ENCODE measurements around the gene MESP2.
"Not testable (repeated sequence)": the region's sequence is repeated elsewhere in the genome, so short reads cannot be mapped to it uniquely, and the experiment has no call there.

The MESP2 gene

GRCh38 chr15:89787944-89788343 is 11.8 kb downstream of the MESP2 start:
- no CpG with 5 or more reads among the region's 3 CpGs for WGBS (ENCODE audit: extremely low coverage, insufficient coverage, insufficient read length)
- H2BK5ac ChIP-seq (ENCODE audit: low read depth, low read length, poor library complexity): no peak overlapping the region
- no peak overlapping the region for H4K8ac ChIP-seq (ENCODE audit: low read depth, low read length)
- H3K4me2 ChIP-seq (ENCODE audit: low read length): no peak overlapping the region
- H3K4ac ChIP-seq (ENCODE audit: low read depth, low read length): no peak overlapping the region
- no peak overlapping the region for H3K23ac ChIP-seq (ENCODE audit: low read length)
- peaks cover 8 to 11% of the 10 kb centered on the region in 2 experiments for H3K4me1 ChIP-seq (ENCODE audit: control insufficient read depth in 1 of 2, insufficient read depth in 2 of 2, low read length in 2 of 2)
- H3K36me3 ChIP-seq (ENCODE audit: control insufficient read depth in 1 of 2, insufficient read depth in 2 of 2, low read length in 2 of 2): no peaks in the 10 kb centered on the region
- no peak overlapping the region for H4K91ac ChIP-seq (ENCODE audit: low read depth, low read length)
- no peaks in the 10 kb centered on the region for H3K27me3 ChIP-seq (ENCODE audit: insufficient read depth, low read length)
- no peak overlapping the region for H2BK12ac ChIP-seq (ENCODE audit: low read length)
- no peak overlapping the region for H3K9ac ChIP-seq (ENCODE audit: low read length)
- peaks cover 4% of the 10 kb centered on the region for H3K9me3 ChIP-seq (ENCODE audit: insufficient read depth, low read depth, low read length)
- no peak overlapping the region for H2AFZ ChIP-seq (ENCODE audit: insufficient read depth, low read length, poor library complexity)
- no peak overlapping the region for H3K27ac ChIP-seq (ENCODE audit: low read depth, low read length)
- H3K14ac ChIP-seq (ENCODE audit: low read length): no peak overlapping the region
- H3K18ac ChIP-seq (ENCODE audit: low read length): no peak overlapping the region
- DNase-seq: no peak
- H2AK5ac ChIP-seq (ENCODE audit: low read length): no peak overlapping the region
- H3K4me3 ChIP-seq (ENCODE audit: low read depth, low read length): no peak overlapping the region
- no peaks in the 10 kb centered on the region for H3K79me2 ChIP-seq (ENCODE audit: control insufficient read depth, insufficient read depth, low read length, poor library complexity)
- peaks cover 2% of the 10 kb centered on the region for H3K79me1 ChIP-seq (ENCODE audit: low read length)
- no peak overlapping the region for H2BK120ac ChIP-seq (ENCODE audit: insufficient read depth, low read length, poor library complexity)
- H4K12ac ChIP-seq (ENCODE audit: low read depth, low read length): no peak overlapping the region

- not testable (repeated sequence) for H3K4me2 ChIP-seq (ENCODE audit: low read length); H2BK5ac ChIP-seq (ENCODE audit: low read depth, low read length, poor library complexity); H2BK120ac ChIP-seq (ENCODE audit: insufficient read depth, low read length, poor library complexity); H4K91ac ChIP-seq (ENCODE audit: low read depth, low read length); DNase-seq; H3K79me1 ChIP-seq (ENCODE audit: low read length); H3K79me2 ChIP-seq (ENCODE audit: control insufficient read depth, insufficient read depth, low read length, poor library complexity); H2AK5ac ChIP-seq (ENCODE audit: low read length); H2BK12ac ChIP-seq (ENCODE audit: low read length); H3K27ac ChIP-seq (ENCODE audit: low read depth, low read length); H3K36me3 ChIP-seq (ENCODE audit: control insufficient read depth in 1 of 2, insufficient read depth in 2 of 2, low read length in 2 of 2); H3K4ac ChIP-seq (ENCODE audit: low read depth, low read length); H3K9me3 ChIP-seq (ENCODE audit: insufficient read depth, low read depth, low read length); H3K14ac ChIP-seq (ENCODE audit: low read length); H3K4me1 ChIP-seq (ENCODE audit: control insufficient read depth in 1 of 2, insufficient read depth in 2 of 2, low read length in 2 of 2); H3K4me3 ChIP-seq (ENCODE audit: low read depth, low read length); H2AFZ ChIP-seq (ENCODE audit: insufficient read depth, low read length, poor library complexity); H4K8ac ChIP-seq (ENCODE audit: low read depth, low read length); H3K18ac ChIP-seq (ENCODE audit: low read length); H3K23ac ChIP-seq (ENCODE audit: low read length); H4K12ac ChIP-seq (ENCODE audit: low read depth, low read length); H3K27me3 ChIP-seq (ENCODE audit: insufficient read depth, low read length); H3K9ac ChIP-seq (ENCODE audit: low read length)
- WGBS (ENCODE audit: extremely low coverage, insufficient coverage, insufficient read length): no CpG with 5 or more reads among the region's 4 CpGs
These were observed 12.5 kb downstream of the MESP2 start for GRCh38 chr15:89788585-89788984.

DNA sequence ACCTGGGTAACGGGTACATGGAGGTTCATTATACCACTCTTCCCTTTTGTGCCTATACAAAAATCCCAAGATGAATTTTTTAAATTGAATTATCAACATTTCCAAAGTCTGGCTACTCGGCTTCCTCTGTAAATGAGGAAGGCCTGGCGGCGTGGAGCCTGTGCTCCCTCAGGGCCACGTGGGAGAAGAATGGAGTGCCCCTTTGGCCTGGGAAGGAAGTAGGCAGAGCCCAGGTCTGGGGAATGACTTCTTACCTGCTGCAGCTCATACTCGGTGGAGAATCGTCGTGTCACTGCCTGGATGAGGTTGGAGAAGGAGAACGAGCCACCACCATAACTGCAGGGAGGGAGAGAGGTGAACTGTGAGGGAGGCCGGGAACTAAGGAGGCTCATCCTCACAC is 14.1 kb downstream of the MESP2 start:
- no peak overlapping the region for H3K4me2 ChIP-seq (ENCODE audit: low read length)
- no peak overlapping the region for H3K23ac ChIP-seq (ENCODE audit: low read length)
- H3K9ac ChIP-seq (ENCODE audit: low read length): no peak overlapping the region
- no peak overlapping the region for H4K12ac ChIP-seq (ENCODE audit: low read depth, low read length)
- no peak overlapping the region for H4K91ac ChIP-seq (ENCODE audit: low read depth, low read length)
- no peak overlapping the region for H2BK5ac ChIP-seq (ENCODE audit: low read depth, low read length, poor library complexity)
- H4K8ac ChIP-seq (ENCODE audit: low read depth, low read length): no peak overlapping the region
- no peak overlapping the region for H3K4me3 ChIP-seq (ENCODE audit: low read depth, low read length)
- H2AK5ac ChIP-seq (ENCODE audit: low read length): peak overlapping the region; percentile 41
- H3K27me3 ChIP-seq (ENCODE audit: insufficient read depth, low read length): no peaks in the 10 kb centered on the region
- H3K4me1 ChIP-seq (ENCODE audit: control insufficient read depth in 1 of 2, insufficient read depth in 2 of 2, low read length in 2 of 2): no peaks in the 10 kb centered on the region
- no peak overlapping the region for H3K4ac ChIP-seq (ENCODE audit: low read depth, low read length)
- no peak for DNase-seq
- H3K79me1 ChIP-seq (ENCODE audit: low read length): no peaks in the 10 kb centered on the region
- H3K27ac ChIP-seq (ENCODE audit: low read depth, low read length): no peak overlapping the region
- peak overlapping the region; percentile 40 for H3K14ac ChIP-seq (ENCODE audit: low read length)
- H3K9me3 ChIP-seq (ENCODE audit: insufficient read depth, low read depth, low read length): peaks cover 4% of the 10 kb centered on the region
- no peak overlapping the region for H2BK120ac ChIP-seq (ENCODE audit: insufficient read depth, low read length, poor library complexity)
- no peak overlapping the region for H3K18ac ChIP-seq (ENCODE audit: low read length)
- no peak overlapping the region for H2AFZ ChIP-seq (ENCODE audit: insufficient read depth, low read length, poor library complexity)
- no peak overlapping the region for H2BK12ac ChIP-seq (ENCODE audit: low read length)
- H3K79me2 ChIP-seq (ENCODE audit: control insufficient read depth, insufficient read depth, low read length, poor library complexity): no peaks in the 10 kb centered on the region
- H3K36me3 ChIP-seq (ENCODE audit: control insufficient read depth in 1 of 2, insufficient read depth in 2 of 2, low read length in 2 of 2): no peaks in the 10 kb centered on the region
- no CpG with 5 or more reads among the region's 10 CpGs for WGBS (ENCODE audit: extremely low coverage, insufficient coverage, insufficient read length)

DNA sequence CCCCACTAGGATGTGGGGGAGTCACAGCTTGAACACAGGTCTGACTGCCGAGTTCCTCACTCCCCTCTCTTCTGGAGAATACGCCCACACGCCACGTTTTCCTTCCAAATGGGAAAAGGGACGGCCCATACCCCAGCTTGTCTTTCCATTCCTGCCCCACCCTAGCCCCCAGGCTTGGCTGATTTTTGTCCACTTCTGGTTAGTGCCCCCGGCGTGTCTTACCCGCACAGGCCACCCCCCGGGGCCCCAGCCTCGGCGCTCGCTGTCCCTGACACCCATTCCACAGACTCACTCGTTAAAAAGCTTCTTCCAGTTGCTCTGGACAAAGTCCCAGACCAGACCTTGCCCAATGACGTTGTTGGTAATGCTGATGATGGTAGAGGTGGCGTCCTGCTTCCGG is 14.5 kb downstream of the MESP2 start:
- no peaks in the 10 kb centered on the region for H3K36me3 ChIP-seq (ENCODE audit: control insufficient read depth in 1 of 2, insufficient read depth in 2 of 2, low read length in 2 of 2)
- no peaks in the 10 kb centered on the region for H3K27me3 ChIP-seq (ENCODE audit: insufficient read depth, low read length)
- H3K4me3 ChIP-seq (ENCODE audit: low read depth, low read length): no peak overlapping the region
- peaks cover 4% of the 10 kb centered on the region for H3K9me3 ChIP-seq (ENCODE audit: insufficient read depth, low read depth, low read length)
- H3K27ac ChIP-seq (ENCODE audit: low read depth, low read length): no peak overlapping the region
- no peak overlapping the region for H3K4me2 ChIP-seq (ENCODE audit: low read length)
- no peak overlapping the region for H2AFZ ChIP-seq (ENCODE audit: insufficient read depth, low read length, poor library complexity)
- no peak overlapping the region for H2BK5ac ChIP-seq (ENCODE audit: low read depth, low read length, poor library complexity)
- H3K79me1 ChIP-seq (ENCODE audit: low read length): no peaks in the 10 kb centered on the region
- H4K91ac ChIP-seq (ENCODE audit: low read depth, low read length): no peak overlapping the region
- H3K18ac ChIP-seq (ENCODE audit: low read length): no peak overlapping the region
- H4K8ac ChIP-seq (ENCODE audit: low read depth, low read length): no peak overlapping the region
- no peak overlapping the region for H2AK5ac ChIP-seq (ENCODE audit: low read length)
- no CpG with 5 or more reads among the region's 16 CpGs for WGBS (ENCODE audit: extremely low coverage, insufficient coverage, insufficient read length)
- no peak overlapping the region for H2BK12ac ChIP-seq (ENCODE audit: low read length)
- H4K12ac ChIP-seq (ENCODE audit: low read depth, low read length): no peak overlapping the region
- no peaks in the 10 kb centered on the region for H3K79me2 ChIP-seq (ENCODE audit: control insufficient read depth, insufficient read depth, low read length, poor library complexity)
- no peak overlapping the region for H3K4ac ChIP-seq (ENCODE audit: low read depth, low read length)
- peak in 1 of 2 donors; percentile 5 for DNase-seq
- H2BK120ac ChIP-seq (ENCODE audit: insufficient read depth, low read length, poor library complexity): no peak overlapping the region
- no peak overlapping the region for H3K14ac ChIP-seq (ENCODE audit: low read length)
- H3K4me1 ChIP-seq (ENCODE audit: control insufficient read depth in 1 of 2, insufficient read depth in 2 of 2, low read length in 2 of 2): no peaks in the 10 kb centered on the region
- H3K23ac ChIP-seq (ENCODE audit: low read length): no peak overlapping the region
- no peak overlapping the region for H3K9ac ChIP-seq (ENCODE audit: low read length)
